Gastroesophageal sphincter (tissue), 4 donors: Measurements from ENCODE around the gene CFAP99. TPM values are rescaled to one million over a fixed set of nuclear protein-coding genes. Genes with fewer than 3 reads are reported as not detected.
"Not testable (repeated sequence)": the region's sequence is repeated elsewhere in the genome, so short reads cannot be mapped to it uniquely, and the experiment has no call there.

Experiments
- ATAC-seq: fragments of 150-250 bp; one replicate; pipeline ENCODE4 v1.9.1; 2016; ENCODE audit warnings: mild to moderate bottlenecking, moderate library complexity
- H3K27ac ChIP-seq, 4 donors: fragments of 200-600 bp; sonication (generic) in 3 of 4; 1 replicate in 3 of 4; 2 replicates in 1 of 4; pipeline ENCODE4 v1.5.1; 2016 to 2019
- H3K27me3 ChIP-seq: fragments of 200-600 bp; sonication (generic); one replicate; pipeline ENCODE4 v1.5.1; 2019
- H3K36me3 ChIP-seq, 2 donors: fragments of 200-600 bp; sonication (generic); one replicate each; pipeline ENCODE4 v1.5.1; 2019; ENCODE audit warnings: control low read depth in 1 of 2
- H3K4me1 ChIP-seq, 3 donors: fragments of 200-600 bp; sonication (generic); 1 replicate in 2 of 3; 2 replicates in 1 of 3; pipeline ENCODE4 v1.5.1; 2016 to 2019; ENCODE audit warnings: control low read depth in 2 of 3
- H3K4me3 ChIP-seq, 2 donors: fragments of 200-600 bp; sonication (generic); one replicate each; pipeline ENCODE4 v1.5.1; 2019; ENCODE audit warnings: mild to moderate bottlenecking in 1 of 2, moderate library complexity in 1 of 2
- H3K9me3 ChIP-seq, 3 donors: fragments of 200-600 bp; sonication (generic); one replicate each; pipeline ENCODE4 v1.5.1; 2017 to 2019; ENCODE audit warnings: control low read depth in 2 of 3
- CTCF ChIP-seq, 4 experiments: fragments of 200-600 bp in 2 of 4; fragments of 450-650 bp in 2 of 4; sonication (generic) in 1 of 4; IDR thresholded peaks; one replicate each; pipeline ENCODE4 v1.5.1; 2017 to 2019; ENCODE audit warnings: antibody characterized with exemption in 4 of 4, mild to moderate bottlenecking in 2 of 4, moderate library complexity in 2 of 4
- EP300 ChIP-seq: sonication (generic); formaldehyde crosslinking; IDR thresholded peaks from one replicate; pipeline ENCODE4 v1.6.1; 2017; ENCODE audit warnings: antibody characterized with exemption, mild to moderate bottlenecking
- POLR2A ChIP-seq, 2 donors: fragments of 450-650 bp; IDR thresholded peaks; one replicate each; pipeline ENCODE4 v1.6.1; 2017; ENCODE audit warnings: antibody characterized with exemption in 2 of 2, mild to moderate bottlenecking in 2 of 2, moderate library complexity in 1 of 2
- POLR2AphosphoS5 ChIP-seq: sonication (generic); formaldehyde crosslinking; IDR thresholded peaks from one replicate; pipeline ENCODE4 v1.6.1; 2017; ENCODE audit warnings: antibody characterized with exemption
- WGBS, 2 donors: methylation state at CpG; one replicate each; pipeline ENCODE4 v1.1.5; 2018; ENCODE audit warnings: low coverage in 1 of 2; 5-methylcytosine and 5-hydroxymethylcytosine counted together
- total RNA-seq, 4 donors: library from RNA; depleted of rRNA; stranded (reverse); fragments of >200 nt; gene quantifications; one replicate each; pipeline ENCODE4 v1.1.0, GENCODE V29; 2016

CFAP99 gene
- total RNA-seq, 4 donors from 2014 or later: not detected

- H3K4me1 ChIP-seq: no peaks in the 10 kb centered on the region
- TF ChIP-seq POLR2AphosphoS5 (no peak), POLR2A (IDR thresholded peaks at IDR 0.05) (no peak), CTCF (IDR thresholded peaks at IDR 0.05) (no peak), EP300 (no peak)
- no peak overlapping the region for H3K4me3 ChIP-seq
- ATAC-seq: no peak
- no peaks in the 10 kb centered on the region for H3K36me3 ChIP-seq
- no peaks in the 10 kb centered on the region for H3K9me3 ChIP-seq
- 67 to 80% methylated on average over 1 of the region's 13 CpGs for WGBS, 2 donors
- H3K27ac ChIP-seq: no peak overlapping the region
- H3K27me3 ChIP-seq: peaks cover 64% of the 10 kb centered on the region
Measured at GRCh38 chr4:2426711-2427275, 8.0 kb downstream of the CFAP99 start.

- Histone ChIP-seq H3K9me3 (no peaks in the 10 kb centered on the region), H3K4me3 (no peak overlapping the region), H3K27ac (no peak overlapping the region), H3K4me1 (no peaks in the 10 kb centered on the region), H3K36me3 (no peaks in the 10 kb centered on the region), H3K27me3 (peaks cover 56% of the 10 kb centered on the region)
- WGBS, 2 donors: 70% methylated on average over 2 of the region's 23 CpGs; no CpG with 5 or more reads in 1 of the 2 donors
- no peak for ATAC-seq
- TF ChIP-seq EP300: no peak
- no peak for TF ChIP-seq POLR2A (IDR thresholded peaks at IDR 0.05)
- TF ChIP-seq CTCF (IDR thresholded peaks at IDR 0.05): no peak
- no peak for TF ChIP-seq POLR2AphosphoS5
Measured at GRCh38 chr4:2427383-2428334, 8.9 kb downstream of the CFAP99 start.

GRCh38 chr4:2428496-2429213 is 9.9 kb downstream of the CFAP99 start:
- Histone ChIP-seq H3K4me3 (no peak overlapping the region), H3K4me1 (no peaks in the 10 kb centered on the region), H3K27ac (no peak overlapping the region), H3K9me3 (no peaks in the 10 kb centered on the region), H3K27me3 (peaks cover 56% of the 10 kb centered on the region), H3K36me3 (no peaks in the 10 kb centered on the region)
- no peak for ATAC-seq
- no peak for TF ChIP-seq POLR2A (IDR thresholded peaks at IDR 0.05)
- no peak for TF ChIP-seq EP300
- TF ChIP-seq POLR2AphosphoS5: no peak
- TF ChIP-seq CTCF (IDR thresholded peaks at IDR 0.05): no peak
- 73 to 81% methylated on average over 6 to 10 of the region's 25 CpGs for WGBS, 2 donors

- H3K36me3 ChIP-seq, H3K27ac ChIP-seq, H3K9me3 ChIP-seq, ATAC-seq, H3K4me3 ChIP-seq, H3K4me1 ChIP-seq: not testable (repeated sequence)
- peaks cover 44% of the 10 kb centered on the region for H3K27me3 ChIP-seq
- WGBS, 2 donors: 77 to 84% methylated on average over 5 to 23 of the region's 49 CpGs
Measured at GRCh38 chr4:2429945-2430757, 11.4 kb downstream of the CFAP99 start.

- no peak for ATAC-seq
- TF ChIP-seq CTCF (IDR thresholded peaks at IDR 0.05) (no peak), POLR2AphosphoS5 (no peak), EP300 (no peak), POLR2A (IDR thresholded peaks at IDR 0.05) (no peak)
- H3K4me3 ChIP-seq: no peak overlapping the region
- no peaks in the 10 kb centered on the region for H3K4me1 ChIP-seq
- peaks cover 26% of the 10 kb centered on the region for H3K27me3 ChIP-seq
- no peaks in the 10 kb centered on the region for H3K9me3 ChIP-seq
- no peaks in the 10 kb centered on the region for H3K36me3 ChIP-seq
- H3K27ac ChIP-seq: no peak overlapping the region
Measured at GRCh38 chr4:2432004-2432403, 13.2 kb downstream of the CFAP99 start.
